Fibroblast of lung (primary cell): ENCODE results near the gene GJB5. TPM values are rescaled to one million over a fixed set of nuclear protein-coding genes. Genes with fewer than 3 reads are reported as not detected.

Experiments
- DNase-seq, 2 donors: peaks; one replicate each; pipeline versions ENCODE4 v3.0.0 to v3.0.0-alpha.2; 2010; ENCODE audit warnings: low read depth in 2 of 2
- H2AFZ ChIP-seq: 2 replicates; pipeline ENCODE4 v1.5.1; 2012; ENCODE audit warnings: low read length, control low read depth, inconsistent platforms
- H3K27ac ChIP-seq: 2 replicates; pipeline ENCODE4 v1.5.1; 2011; ENCODE audit warnings: low read length, control low read depth; ENCODE audit not compliant: insufficient read depth
- H3K27me3 ChIP-seq: 2 replicates; pipeline ENCODE4 v1.5.1; 2011; ENCODE audit warnings: mild to moderate bottlenecking, low read length; ENCODE audit not compliant: control insufficient read depth, insufficient read depth
- H3K36me3 ChIP-seq: 2 replicates; pipeline ENCODE4 v1.5.1; 2011; ENCODE audit warnings: low read length; ENCODE audit not compliant: control insufficient read depth, insufficient read depth
- H3K4me1 ChIP-seq: 2 replicates; pipeline ENCODE4 v1.5.1; 2011; ENCODE audit warnings: low read length; ENCODE audit not compliant: control insufficient read depth, insufficient read depth; ENCODE audit errors: extremely low read depth
- H3K4me2 ChIP-seq: 2 replicates; pipeline ENCODE4 v1.5.1; 2011; ENCODE audit warnings: low read length, control low read depth; ENCODE audit not compliant: insufficient read depth; ENCODE audit errors: extremely low read depth
- H3K4me3 ChIP-seq, 4 experiments: fragments of 200-600 bp in 1 of 4; sonication (generic) in 1 of 4; replicated peaks in 1 of 4; 2 replicates each; pipeline ENCODE4 v1.5.1; 2011 to 2016; ENCODE audit warnings: low read length in 4 of 4, low read depth in 3 of 4, mild to moderate bottlenecking in 3 of 4, control low read depth in 2 of 4, inconsistent platforms in 1 of 4, mixed read lengths in 1 of 4; ENCODE audit not compliant: insufficient read depth in 1 of 4; ENCODE audit errors: control extremely low read depth in 1 of 4
- H3K79me2 ChIP-seq: 2 replicates; pipeline ENCODE4 v1.5.1; 2012; ENCODE audit warnings: mild to moderate bottlenecking, low read length, inconsistent platforms; ENCODE audit not compliant: control insufficient read depth, insufficient read depth
- H3K9ac ChIP-seq: 2 replicates; pipeline ENCODE4 v1.5.1; 2011; ENCODE audit warnings: mild to moderate bottlenecking, low read length, control low read depth; ENCODE audit not compliant: insufficient read depth
- H3K9me3 ChIP-seq: 2 replicates; pipeline ENCODE4 v1.5.1; 2012; ENCODE audit warnings: low read depth, low read length; ENCODE audit not compliant: control insufficient read depth, insufficient read depth
- H4K20me1 ChIP-seq: 2 replicates; pipeline ENCODE4 v1.5.1; 2011; ENCODE audit warnings: low read length; ENCODE audit not compliant: control insufficient read depth, insufficient read depth; ENCODE audit errors: extremely low read depth
- CTCF ChIP-seq, 2 donors: IDR thresholded peaks in 1 of 2; conservative IDR thresholded peaks in 1 of 2; 1 replicate in 1 of 2; 2 replicates in 1 of 2; pipeline ENCODE4 v1.5.1; 2011 to 2012; ENCODE audit warnings: low read length in 2 of 2, control low read depth in 1 of 2, inconsistent platforms in 1 of 2, low read depth in 1 of 2, mild to moderate bottlenecking in 1 of 2
- EZH2 ChIP-seq: IDR thresholded peaks from 2 replicates; pipeline ENCODE4 v1.5.1; 2012; ENCODE audit warnings: low read length, control low read depth, mild to moderate bottlenecking; ENCODE audit errors: missing control alignments
- polyA plus RNA-seq, 2 donors: library from polyadenylated mRNA; depleted of rRNA in 1 of 2; stranded (reverse) in 1 of 2; unstranded in 1 of 2; fragments of >200 nt; gene quantifications; 2 replicates each; pipeline ENCODE4 v1.2.1, GENCODE V29; 2011 to 2012; ENCODE audit warnings: missing spikeins in 1 of 2
- total RNA-seq: library from RNA; depleted of rRNA; stranded (reverse); fragments of >200 nt; gene quantifications from 2 replicates; pipeline ENCODE4 v1.2.1, GENCODE V29; 2014

GJB5 gene
- total and polyA plus RNA-seq, 2 donors (not counting 1 experiment from before 2014, with no cell fraction given), result not detected

DNA sequence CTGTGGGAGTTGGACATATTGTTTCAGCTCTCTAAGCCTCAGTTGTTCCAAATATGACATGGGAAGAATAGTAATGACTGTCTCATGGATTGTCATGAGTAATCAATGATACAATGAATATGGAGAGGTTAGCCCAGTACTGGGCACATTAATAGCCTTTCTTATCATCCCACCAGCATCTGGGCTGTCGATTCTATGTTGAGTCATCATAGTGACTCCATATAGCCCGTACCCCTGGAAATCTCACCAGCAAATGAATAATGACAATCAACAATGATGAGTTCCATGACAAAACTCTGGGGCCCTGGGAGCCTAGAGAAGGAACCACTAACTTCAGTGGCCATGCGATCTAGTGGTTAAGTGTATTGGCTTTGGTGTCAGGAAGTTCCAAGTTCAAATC is 39.7 kb upstream of the GJB5 start:
- no peaks in the 10 kb centered on the region for H4K20me1 ChIP-seq
- no peak for DNase-seq
- H3K4me1 ChIP-seq, result no peaks in the 10 kb centered on the region

GRCh38 chr1:34721241-34721640 is 33.6 kb upstream of the GJB5 start:
- H3K27ac ChIP-seq, result no peak overlapping the region
- H3K4me2 ChIP-seq, result no peak overlapping the region
- H3K36me3 ChIP-seq, result no peaks in the 10 kb centered on the region
- no peaks in the 10 kb centered on the region for H3K9me3 ChIP-seq
- no peaks in the 10 kb centered on the region for H4K20me1 ChIP-seq
- H3K27me3 ChIP-seq, result no peaks in the 10 kb centered on the region
- no peak overlapping the region for H3K9ac ChIP-seq
- TF ChIP-seq CTCF (conservative IDR thresholded peaks at IDR 0.05 in 1 of 2, IDR thresholded peaks at IDR 0.05 in 1 of 2; ENCODE audit: low read depth in 1 of 2, low read length in 2 of 2), result no peak
- no peak for TF ChIP-seq EZH2
- H3K79me2 ChIP-seq, result no peaks in the 10 kb centered on the region
- no peak overlapping the region for H2AFZ ChIP-seq
- DNase-seq, result no peak
- no peaks in the 10 kb centered on the region for H3K4me1 ChIP-seq
- H3K4me3 ChIP-seq, result no peak overlapping the region

More for the DNA sequence above, 39.7 kb upstream of the GJB5 start:
- Histone ChIP-seq H3K9ac (no peak overlapping the region), H3K27me3 (no peaks in the 10 kb centered on the region), H3K9me3 (no peaks in the 10 kb centered on the region), H3K36me3 (no peaks in the 10 kb centered on the region), H2AFZ (no peak overlapping the region), H3K4me3 (no peak overlapping the region), H3K27ac (no peak overlapping the region), H3K4me2 (no peak overlapping the region), H3K79me2 (no peaks in the 10 kb centered on the region)
- TF ChIP-seq CTCF (conservative IDR thresholded peaks at IDR 0.05 in 1 of 2, IDR thresholded peaks at IDR 0.05 in 1 of 2; ENCODE audit: low read depth in 1 of 2, low read length in 2 of 2), result no peak
- no peak for TF ChIP-seq EZH2

- Histone ChIP-seq H2AFZ (no peak overlapping the region), H3K4me1 (no peaks in the 10 kb centered on the region), H3K4me3 (no peak overlapping the region), H3K9me3 (no peaks in the 10 kb centered on the region), H3K4me2 (no peak overlapping the region), H3K9ac (no peak overlapping the region), H4K20me1 (no peaks in the 10 kb centered on the region), H3K27me3 (no peaks in the 10 kb centered on the region), H3K27ac (no peak overlapping the region), H3K79me2 (no peaks in the 10 kb centered on the region), H3K36me3 (no peaks in the 10 kb centered on the region)
- TF ChIP-seq CTCF (conservative IDR thresholded peaks at IDR 0.05 in 1 of 2, IDR thresholded peaks at IDR 0.05 in 1 of 2; ENCODE audit: low read depth in 1 of 2, low read length in 2 of 2) (no peak), EZH2 (no peak)
- no peak for DNase-seq
Measured at GRCh38 chr1:34721646-34722355, 33.0 kb upstream of the GJB5 start.
